ENCODE data around the gene CTXN1. TPM values are rescaled to one million over a fixed set of nuclear protein-coding genes. Genes with fewer than 3 reads are reported as not detected.
A peak's percentile ranks its signal among the peaks of the same experiment; 100 is the strongest.

CTXN1 gene
- total RNA-seq, 3 donors from 2014 or later (not counting 1 experiment from before 2014, with no cell fraction given), result 0.39 TPM; not detected in 2

DNA sequence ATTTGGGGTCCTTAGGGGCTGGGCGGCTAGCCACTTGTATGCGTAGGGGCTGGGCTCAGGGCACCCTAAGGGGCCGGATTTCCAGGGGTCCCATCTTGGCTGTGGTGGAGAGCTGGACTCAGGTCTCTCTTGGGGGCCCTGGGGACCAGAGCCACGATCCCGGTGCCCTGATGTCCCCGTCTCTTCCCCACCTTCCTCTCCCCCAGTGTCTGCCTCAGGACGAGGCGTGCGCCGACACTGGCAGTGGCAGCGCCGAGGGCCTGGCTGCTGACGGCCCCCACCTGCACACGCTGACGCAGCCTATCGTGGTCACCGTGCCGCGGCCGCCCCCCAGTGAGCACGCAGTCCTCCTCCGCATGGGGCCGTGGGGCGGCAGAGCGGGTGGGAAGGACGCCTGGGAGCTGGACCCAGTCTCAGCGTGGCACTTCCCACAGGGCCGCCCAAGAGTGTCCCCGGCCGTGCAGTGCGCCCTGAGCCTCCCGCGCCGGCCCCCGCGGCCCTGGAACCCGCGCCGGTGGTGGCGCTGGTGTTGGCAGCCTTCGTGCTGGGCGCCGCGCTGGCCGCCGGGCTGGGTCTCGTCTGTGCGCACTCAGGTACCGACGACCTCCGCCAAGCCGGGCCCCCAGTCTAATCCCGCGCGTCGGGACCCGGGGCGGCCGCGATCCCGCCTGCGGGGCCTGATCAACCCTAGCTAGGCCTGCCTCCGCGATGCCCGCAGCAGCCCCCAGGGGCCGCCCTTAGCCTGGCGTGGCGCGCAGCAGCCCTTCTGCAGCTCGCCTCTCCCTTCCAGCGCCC, 8.5 kb downstream of the CTXN1 start:
- peaks cover 29% of the 10 kb centered on the region for H3K27me3 ChIP-seq (ENCODE audit: control insufficient read depth, insufficient read depth, low read length)
- Mint-ChIP-seq H3K36me3 (no peaks in the 10 kb centered on the region), H3K4me1 (peaks cover 21 to 38% of the 10 kb centered on the region in 2 donors), H3K9me3 (no peaks in the 10 kb centered on the region), H3K27ac (peak overlapping the region; percentile 71 to 76), H3K4me3 (peak overlapping the region; percentile 83), H3K27me3 (ENCODE audit: low read depth in 2 of 2) (peaks cover 0 to 26% of the 10 kb centered on the region in 2 donors)
- peaks cover 10% of the 10 kb centered on the region for H3K36me3 ChIP-seq (ENCODE audit: control insufficient read depth, insufficient read depth, low read length)
- intact Hi-C loops (cut with micrococcal nuclease), result no loop called here
- peaks cover 57% of the 10 kb centered on the region for H3K4me1 ChIP-seq (ENCODE audit: control insufficient read depth, insufficient read depth, low read length)
- TF ChIP-seq, protein P1, sequence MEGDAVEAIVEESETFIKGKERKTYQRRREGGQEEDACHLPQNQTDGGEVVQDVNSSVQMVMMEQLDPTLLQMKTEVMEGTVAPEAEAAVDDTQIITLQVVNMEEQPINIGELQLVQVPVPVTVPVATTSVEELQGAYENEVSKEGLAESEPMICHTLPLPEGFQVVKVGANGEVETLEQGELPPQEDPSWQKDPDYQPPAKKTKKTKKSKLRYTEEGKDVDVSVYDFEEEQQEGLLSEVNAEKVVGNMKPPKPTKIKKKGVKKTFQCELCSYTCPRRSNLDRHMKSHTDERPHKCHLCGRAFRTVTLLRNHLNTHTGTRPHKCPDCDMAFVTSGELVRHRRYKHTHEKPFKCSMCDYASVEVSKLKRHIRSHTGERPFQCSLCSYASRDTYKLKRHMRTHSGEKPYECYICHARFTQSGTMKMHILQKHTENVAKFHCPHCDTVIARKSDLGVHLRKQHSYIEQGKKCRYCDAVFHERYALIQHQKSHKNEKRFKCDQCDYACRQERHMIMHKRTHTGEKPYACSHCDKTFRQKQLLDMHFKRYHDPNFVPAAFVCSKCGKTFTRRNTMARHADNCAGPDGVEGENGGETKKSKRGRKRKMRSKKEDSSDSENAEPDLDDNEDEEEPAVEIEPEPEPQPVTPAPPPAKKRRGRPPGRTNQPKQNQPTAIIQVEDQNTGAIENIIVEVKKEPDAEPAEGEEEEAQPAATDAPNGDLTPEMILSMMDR (IDR thresholded peaks at IDR 0.05), result peak; percentile 59
- H3K4me3 ChIP-seq (ENCODE audit: low read length), result no peak overlapping the region
- H3K9me3 ChIP-seq (ENCODE audit: control insufficient read depth, insufficient read depth, low read length), result no peaks in the 10 kb centered on the region
- peak in 2 of 3 donors; percentile 6 to 10 for ATAC-seq
- H3K27ac ChIP-seq (ENCODE audit: low read length), result no peak overlapping the region
- DNase-seq, result peak; percentile 61 to 78
- 1% methylated on average over 71 of the region's 71 CpGs for WGBS (ENCODE audit: insufficient coverage)

DNA sequence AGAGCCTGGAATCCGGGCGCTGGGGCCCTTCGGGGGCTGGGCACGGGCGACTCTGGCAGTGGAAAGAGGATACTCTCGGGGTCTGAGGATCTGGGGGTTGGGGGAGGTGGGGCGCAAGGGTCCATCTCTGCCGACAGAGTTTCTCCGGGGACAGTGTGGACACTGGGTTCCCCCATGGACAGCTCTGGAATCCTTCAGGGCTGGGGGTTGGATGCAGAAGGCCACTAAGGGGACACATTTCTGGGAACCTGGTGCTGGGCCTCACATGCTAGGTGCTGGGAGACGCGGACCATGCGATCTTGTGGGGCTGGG, 9.0 kb downstream of the CTXN1 start:
- peaks cover 52% of the 10 kb centered on the region for H3K4me1 ChIP-seq (ENCODE audit: control insufficient read depth, insufficient read depth, low read length)
- TF ChIP-seq, protein P1 (IDR thresholded peaks at IDR 0.05), result no peak
- 5% methylated on average over 12 of the region's 12 CpGs for WGBS (ENCODE audit: insufficient coverage)
- H3K4me1 Mint-ChIP-seq, result peaks cover 21 to 38% of the 10 kb centered on the region in 2 donors
- H3K27ac ChIP-seq (ENCODE audit: low read length), result no peak overlapping the region
- H3K9me3 ChIP-seq (ENCODE audit: control insufficient read depth, insufficient read depth, low read length), result no peaks in the 10 kb centered on the region
- H3K27me3 ChIP-seq (ENCODE audit: control insufficient read depth, insufficient read depth, low read length), result peaks cover 29% of the 10 kb centered on the region
- ATAC-seq (no peak), DNase-seq (peak in 1 of 2 donors; percentile 35)
- peak overlapping the region; percentile 83 for H3K4me3 Mint-ChIP-seq
- peak overlapping the region; percentile 71 to 76 for H3K27ac Mint-ChIP-seq
- H3K36me3 Mint-ChIP-seq, result no peaks in the 10 kb centered on the region
- peaks cover 0 to 26% of the 10 kb centered on the region in 2 donors for H3K27me3 Mint-ChIP-seq (ENCODE audit: low read depth in 2 of 2)
- H3K4me3 ChIP-seq (ENCODE audit: low read length), result no peak overlapping the region
- no peaks in the 10 kb centered on the region for H3K9me3 Mint-ChIP-seq
- intact Hi-C loops (cut with micrococcal nuclease), result no loop called here
- peaks cover 9% of the 10 kb centered on the region for H3K36me3 ChIP-seq (ENCODE audit: control insufficient read depth, insufficient read depth, low read length)

DNA sequence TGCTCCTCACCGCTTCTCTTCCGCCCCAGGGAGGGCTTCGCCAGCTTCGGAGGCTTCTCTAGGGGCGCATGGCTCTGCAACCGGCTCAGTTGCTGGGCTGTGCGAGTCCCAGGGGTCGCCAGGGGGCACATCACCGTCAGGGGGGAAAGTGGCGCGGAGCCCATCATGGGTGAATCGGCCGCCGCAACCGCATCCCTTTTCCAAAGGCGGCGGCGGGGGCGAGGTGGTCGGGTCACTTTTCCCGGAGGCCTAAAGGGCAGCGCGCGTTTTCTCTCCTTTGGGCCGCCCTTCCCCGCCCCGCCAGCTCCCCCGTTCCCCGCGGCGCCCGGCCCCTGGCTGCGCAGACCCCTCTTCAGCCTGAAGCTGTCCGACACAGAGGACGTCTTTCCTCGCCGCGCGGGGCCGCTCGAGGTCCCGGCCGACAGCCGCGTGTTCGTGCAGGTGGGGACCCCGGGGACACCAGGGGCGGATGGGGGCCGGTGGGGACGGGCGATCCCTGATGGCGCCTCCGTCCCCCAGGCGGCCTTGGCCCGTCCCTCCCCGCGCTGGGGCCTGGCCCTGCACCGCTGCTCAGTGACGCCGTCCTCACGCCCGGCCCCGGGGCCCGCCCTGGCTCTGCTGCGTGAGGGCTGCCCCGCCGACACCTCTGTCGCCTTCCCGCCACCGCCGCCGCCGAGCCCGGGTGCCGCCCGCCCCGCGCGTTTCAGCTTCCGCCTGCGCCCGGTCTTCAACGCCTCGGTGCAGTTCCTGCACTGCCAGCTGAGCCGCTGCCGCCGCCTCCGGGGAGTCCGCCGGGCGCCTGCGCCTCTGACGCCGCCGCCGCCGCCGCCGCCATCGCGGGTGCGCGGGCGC, 9.6 kb downstream of the CTXN1 start:
- no peak overlapping the region for H3K4me3 ChIP-seq (ENCODE audit: low read length)
- ATAC-seq, result peak; percentile 0 to 15 (median 6)

More for the DNA sequence above, 9.6 kb downstream of the CTXN1 start:
- H3K27ac ChIP-seq (ENCODE audit: low read length), result no peak overlapping the region
- H3K4me1 ChIP-seq (ENCODE audit: control insufficient read depth, insufficient read depth, low read length), result peaks cover 46% of the 10 kb centered on the region
- intact Hi-C loops (cut with micrococcal nuclease), result no loop called here
- H3K27ac Mint-ChIP-seq, result peak overlapping the region; percentile 71 to 76
- under 1% methylated on average over 104 of the region's 104 CpGs for WGBS (ENCODE audit: insufficient coverage)
- peaks cover 21 to 36% of the 10 kb centered on the region in 2 donors for H3K4me1 Mint-ChIP-seq
- no peaks in the 10 kb centered on the region for H3K9me3 Mint-ChIP-seq
- peak; percentile 67 to 76 for DNase-seq
- no peaks in the 10 kb centered on the region for H3K9me3 ChIP-seq (ENCODE audit: control insufficient read depth, insufficient read depth, low read length)
- H3K27me3 Mint-ChIP-seq (ENCODE audit: low read depth in 2 of 2), result peaks cover 0 to 26% of the 10 kb centered on the region in 2 donors
- no peaks in the 10 kb centered on the region for H3K36me3 Mint-ChIP-seq
- TF ChIP-seq, protein P1 (IDR thresholded peaks at IDR 0.05), result no peak
- H3K36me3 ChIP-seq (ENCODE audit: control insufficient read depth, insufficient read depth, low read length), result peaks cover 15% of the 10 kb centered on the region
- peaks cover 29% of the 10 kb centered on the region for H3K27me3 ChIP-seq (ENCODE audit: control insufficient read depth, insufficient read depth, low read length)
- peak overlapping the region; percentile 83 for H3K4me3 Mint-ChIP-seq

All from natural killer cell (primary cell).